Testis (tissue), 2 donors: Measurements from ENCODE around the gene NPM1.

ENCODE experiments used
- CTCF ChIP-seq, 3 experiments: fragments of 450-650 bp in 2 of 3; fragments of 200-600 bp in 1 of 3; sonication (generic) in 1 of 3; IDR thresholded peaks; one replicate each; pipeline ENCODE4 v1.5.1; 2016 to 2019; ENCODE audit warnings: antibody characterized with exemption in 3 of 3, mild to moderate bottlenecking in 2 of 3, moderate library complexity in 1 of 3
- POLR2A ChIP-seq: fragments of 450-650 bp; IDR thresholded peaks from one replicate; pipeline ENCODE4 v1.6.1; 2017; ENCODE audit warnings: antibody characterized with exemption, mild to moderate bottlenecking, moderate library complexity

- TF ChIP-seq CTCF (IDR thresholded peaks at IDR 0.05) (no peak), POLR2A (no peak)
Measured at GRCh38 chr5:171379961-171380360, 7.7 kb upstream of the NPM1 start.
